ENCODE data around the gene ASXL3.

DNA sequence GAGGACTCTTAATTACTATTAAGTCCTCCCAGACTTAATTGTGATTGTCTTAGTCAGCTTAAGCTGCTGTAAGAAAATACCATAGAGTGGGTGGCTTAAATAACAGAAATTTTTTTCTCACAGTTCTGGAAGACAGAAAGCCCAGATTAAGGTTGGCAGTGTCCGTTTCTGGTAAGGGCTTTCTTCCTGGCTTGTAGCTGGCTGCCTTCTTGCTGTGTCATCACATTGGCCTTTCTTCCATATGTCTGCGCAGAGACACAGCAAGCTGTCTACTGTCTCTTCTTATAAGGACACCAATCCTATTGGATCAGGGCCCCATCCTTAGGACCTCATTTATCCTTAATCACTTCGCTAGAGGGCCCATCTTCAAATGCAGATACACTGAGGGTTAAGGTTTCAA, 38.5 kb downstream of the ASXL3 start:
- TF ChIP-seq POLR2A (IDR thresholded peaks at IDR 0.05; ENCODE audit: low read length) (no peak), GATA1 (IDR thresholded peaks at IDR 0.05; ENCODE audit: low read depth, low read length) (no peak)

Data from erythroblast (primary cell).